ENCODE measurements around the gene SUSD6. TPM values are rescaled to one million over a fixed set of nuclear protein-coding genes. Genes with fewer than 3 reads are reported as not detected.

Gene SUSD6
- total RNA-seq, 1 experiment from 2014 or later = 21.5 TPM

GRCh38 chr14:69617796-69618195 lies 6.4 kb downstream of the SUSD6 start:
- Histone ChIP-seq H3K36me3 (ENCODE audit: control insufficient read depth, insufficient read depth, low read length) (no peaks in the 10 kb centered on the region), H3K4me1 (peaks cover 20% of the 10 kb centered on the region), H3K9me3 (no peaks in the 10 kb centered on the region), H3K27me3 (replicated peaks; ENCODE audit: control insufficient read depth, insufficient read depth, low read length) (no peaks in the 10 kb centered on the region), H3K4me3 (ENCODE audit: low read depth, low read length) (no peak overlapping the region)
- H3K4me3 Mint-ChIP-seq (ENCODE audit: unreplicated experiment) = no peak overlapping the region
- POLR2A ChIA-PET = no interaction called here
- no peak for TF ChIP-seq CTCF (IDR thresholded peaks at IDR 0.05; ENCODE audit: insufficient read depth in 1 of 2, low read depth in 1 of 2, low read length in 1 of 2, severe bottlenecking in 1 of 2, unreplicated experiment in 1 of 2)
- DNase-seq = no peak
- no peaks in the 10 kb centered on the region for H3K27me3 Mint-ChIP-seq (ENCODE audit: insufficient read depth, unreplicated experiment)
- H3K27ac Mint-ChIP-seq (ENCODE audit: unreplicated experiment) = no peak overlapping the region
- BruUV-seq (replicated peaks) = no TSS peak
- intact Hi-C loops (cut with micrococcal nuclease; ENCODE audit: unreplicated experiment) = no loop called here
- CTCF ChIA-PET = no interaction called here
- H3K9me3 Mint-ChIP-seq (ENCODE audit: unreplicated experiment) = no peaks in the 10 kb centered on the region
- H3K36me3 Mint-ChIP-seq (ENCODE audit: insufficient read depth, unreplicated experiment) = no peaks in the 10 kb centered on the region
- H3K4me1 Mint-ChIP-seq (ENCODE audit: low read depth, unreplicated experiment) = peaks cover 26% of the 10 kb centered on the region

- H3K27ac Mint-ChIP-seq (ENCODE audit: unreplicated experiment) = no peak overlapping the region
- ChIA-PET POLR2A (no interaction called here), CTCF (no interaction called here)
- H3K36me3 ChIP-seq (ENCODE audit: control insufficient read depth, insufficient read depth, low read length) = no peaks in the 10 kb centered on the region
- H3K27me3 Mint-ChIP-seq (ENCODE audit: insufficient read depth, unreplicated experiment) = no peaks in the 10 kb centered on the region
- no peak overlapping the region for H3K4me3 ChIP-seq (ENCODE audit: low read depth, low read length)
- no peaks in the 10 kb centered on the region for H3K27me3 ChIP-seq (replicated peaks; ENCODE audit: control insufficient read depth, insufficient read depth, low read length)
- H3K4me1 ChIP-seq = peaks cover 7% of the 10 kb centered on the region; the same call in 1 of the 2 replicates
- TF ChIP-seq CTCF (IDR thresholded peaks at IDR 0.05; ENCODE audit: insufficient read depth in 1 of 2, low read depth in 1 of 2, low read length in 1 of 2, severe bottlenecking in 1 of 2, unreplicated experiment in 1 of 2) = no peak
- H3K9me3 ChIP-seq = no peaks in the 10 kb centered on the region
- H3K4me3 Mint-ChIP-seq (ENCODE audit: unreplicated experiment) = no peak overlapping the region
- intact Hi-C loops (cut with micrococcal nuclease; ENCODE audit: unreplicated experiment) = no loop called here
- BruUV-seq (replicated peaks) = no TSS peak
- H3K36me3 Mint-ChIP-seq (ENCODE audit: insufficient read depth, unreplicated experiment) = no peaks in the 10 kb centered on the region
- no peak for DNase-seq
- peaks cover 16% of the 10 kb centered on the region for H3K4me1 Mint-ChIP-seq (ENCODE audit: low read depth, unreplicated experiment)
- no peaks in the 10 kb centered on the region for H3K9me3 Mint-ChIP-seq (ENCODE audit: unreplicated experiment)
Observed at GRCh38 chr14:69619012-69619411, 7.6 kb downstream of the SUSD6 start.

- H3K36me3 Mint-ChIP-seq (ENCODE audit: insufficient read depth, unreplicated experiment) = no peaks in the 10 kb centered on the region
- H3K4me3 Mint-ChIP-seq (ENCODE audit: unreplicated experiment) = no peak overlapping the region
- ChIA-PET POLR2A (no interaction called here), CTCF (no interaction called here)
- H3K4me1 ChIP-seq = no peaks in the 10 kb centered on the region
- H3K27me3 Mint-ChIP-seq (ENCODE audit: insufficient read depth, unreplicated experiment) = no peaks in the 10 kb centered on the region
- H3K27me3 ChIP-seq (replicated peaks; ENCODE audit: control insufficient read depth, insufficient read depth, low read length) = no peaks in the 10 kb centered on the region
- H3K9me3 Mint-ChIP-seq (ENCODE audit: unreplicated experiment) = no peaks in the 10 kb centered on the region
- no peak overlapping the region for H3K27ac Mint-ChIP-seq (ENCODE audit: unreplicated experiment)
- H3K36me3 ChIP-seq (ENCODE audit: control insufficient read depth, insufficient read depth, low read length) = no peaks in the 10 kb centered on the region
- H3K4me3 ChIP-seq (ENCODE audit: low read depth, low read length) = no peak overlapping the region
- H3K4me1 Mint-ChIP-seq (ENCODE audit: low read depth, unreplicated experiment) = peaks cover 7% of the 10 kb centered on the region
- TF ChIP-seq CTCF (IDR thresholded peaks at IDR 0.05; ENCODE audit: insufficient read depth in 1 of 2, low read depth in 1 of 2, low read length in 1 of 2, severe bottlenecking in 1 of 2, unreplicated experiment in 1 of 2) = no peak
- no peak for DNase-seq
- H3K9me3 ChIP-seq = no peaks in the 10 kb centered on the region
- intact Hi-C loops (cut with micrococcal nuclease; ENCODE audit: unreplicated experiment) = no loop called here
- no TSS peak for BruUV-seq (replicated peaks)
Observed at GRCh38 chr14:69620211-69620611, 8.8 kb downstream of the SUSD6 start.

All from Caco-2 (cell line).